ENCODE results near the gene PPP5C. TPM values are rescaled to one million over a fixed set of nuclear protein-coding genes. Genes with fewer than 3 reads are reported as not detected.

Gene PPP5C
- total and polyA plus RNA-seq, 9 of the 15 experiments (the other 6 are each of a cell fraction or from before 2014, with no cell fraction given), result 1.9 to 166 (median 108) TPM

- TF ChIP-seq SREBF1 (IDR thresholded peaks at IDR 0.05; ENCODE audit: borderline replicate concordance, low read depth, low read length) (no peak), HINFP (tag; conservative IDR thresholded peaks at IDR 0.05; ENCODE audit: low read depth) (peak; percentile 46; the same call in 1 of the 2 replicates), SREBF2 (CRISPR knock-in tag; IDR thresholded peaks at IDR 0.05) (no peak), ZNF165 (CRISPR knock-in tag; IDR thresholded peaks at IDR 0.05; ENCODE audit: borderline replicate concordance) (0 out of 2 replicates have a peak, but pooled peaks have one; percentile 30), NCOR1 (IDR thresholded peaks at IDR 0.05) (peak; percentile 27; the same call in 1 of the 2 replicates), KLF1 (tag; IDR thresholded peaks at IDR 0.05) (peak; percentile 83; the same call in 1 of the 2 replicates), HDAC1 (IDR thresholded peaks at IDR 0.05) (peak in 1 of 2 experiments; percentile 52; a peak in 2 of 4 replicates), THAP12 (CRISPR knock-in tag; IDR thresholded peaks at IDR 0.05) (no peak), SP2 (IDR thresholded peaks at IDR 0.05; ENCODE audit: extremely low read depth, low read depth, low read length, poor library complexity, severe bottlenecking) (peak; percentile 53), CLOCK (CRISPR knock-in tag; IDR thresholded peaks at IDR 0.05; ENCODE audit: borderline replicate concordance) (no peak), AFF1 (IDR thresholded peaks at IDR 0.05; ENCODE audit: low read depth in 1 of 2, partially characterized antibody in 2 of 2) (peak; percentile 16 to 56), MTF1 (CRISPR knock-in tag; IDR thresholded peaks at IDR 0.05; ENCODE audit: borderline replicate concordance) (no peak), SRF (CRISPR knock-in tag; IDR thresholded peaks at IDR 0.05) (peak; percentile 10 to 55; a peak in 2 of 4 replicates), ZC3H11A (IDR thresholded peaks at IDR 0.05; ENCODE audit: low read depth, low read length) (peak; percentile 14; the same call in 1 of the 2 replicates), POLR2B (IDR thresholded peaks at IDR 0.05; ENCODE audit: low read depth, partially characterized antibody) (peak; percentile 88)
These were observed 66.6 kb downstream of the PPP5C start, which contains the start of gene CCDC8 (continued) for GRCh38 chr19:46413262-46414031.
